ENCODE results near the gene HAUS3. TPM values are rescaled to one million over a fixed set of nuclear protein-coding genes. Genes with fewer than 3 reads are reported as not detected.

The HAUS3 gene
- total and polyA plus RNA-seq, 2 experiments from 2014 or later: 7.1 to 9.8 TPM

DNA sequence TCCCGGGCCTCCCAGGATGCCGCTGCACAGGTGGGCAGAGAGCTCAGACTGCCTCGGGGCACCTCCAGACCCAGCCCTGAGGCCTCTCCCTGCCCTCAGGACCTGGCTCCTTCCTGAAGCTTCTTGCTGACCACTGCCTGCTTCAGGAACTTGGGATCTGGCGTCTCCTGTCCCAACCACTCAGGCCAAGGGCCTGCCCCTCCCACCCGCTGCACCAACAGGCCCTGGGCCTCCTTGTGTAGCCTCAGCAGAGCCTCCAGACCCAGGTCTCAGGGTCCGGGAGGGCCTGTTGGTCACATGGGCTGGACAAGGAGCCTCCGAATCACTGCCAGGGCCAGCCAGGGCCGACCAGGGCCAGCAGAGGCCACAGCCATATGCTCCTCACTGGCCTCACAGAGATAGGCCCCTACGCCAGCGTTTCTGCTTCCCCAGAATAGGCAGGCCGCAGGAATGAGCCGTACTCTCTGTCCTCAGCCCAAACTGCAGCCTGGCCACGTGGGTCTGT is 17.2 kb upstream of the HAUS3 start:
- no peak overlapping the region for H3K4me3 ChIP-seq
- H4K20me1 ChIP-seq (ENCODE audit: insufficient read depth, poor library complexity, severe bottlenecking): peaks cover 72% of the 10 kb centered on the region
- TF ChIP-seq, protein P1, sequence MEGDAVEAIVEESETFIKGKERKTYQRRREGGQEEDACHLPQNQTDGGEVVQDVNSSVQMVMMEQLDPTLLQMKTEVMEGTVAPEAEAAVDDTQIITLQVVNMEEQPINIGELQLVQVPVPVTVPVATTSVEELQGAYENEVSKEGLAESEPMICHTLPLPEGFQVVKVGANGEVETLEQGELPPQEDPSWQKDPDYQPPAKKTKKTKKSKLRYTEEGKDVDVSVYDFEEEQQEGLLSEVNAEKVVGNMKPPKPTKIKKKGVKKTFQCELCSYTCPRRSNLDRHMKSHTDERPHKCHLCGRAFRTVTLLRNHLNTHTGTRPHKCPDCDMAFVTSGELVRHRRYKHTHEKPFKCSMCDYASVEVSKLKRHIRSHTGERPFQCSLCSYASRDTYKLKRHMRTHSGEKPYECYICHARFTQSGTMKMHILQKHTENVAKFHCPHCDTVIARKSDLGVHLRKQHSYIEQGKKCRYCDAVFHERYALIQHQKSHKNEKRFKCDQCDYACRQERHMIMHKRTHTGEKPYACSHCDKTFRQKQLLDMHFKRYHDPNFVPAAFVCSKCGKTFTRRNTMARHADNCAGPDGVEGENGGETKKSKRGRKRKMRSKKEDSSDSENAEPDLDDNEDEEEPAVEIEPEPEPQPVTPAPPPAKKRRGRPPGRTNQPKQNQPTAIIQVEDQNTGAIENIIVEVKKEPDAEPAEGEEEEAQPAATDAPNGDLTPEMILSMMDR (IDR thresholded peaks at IDR 0.05; ENCODE audit: poor library complexity): no peak
- TF ChIP-seq EZH2phosphoT487 (IDR thresholded peaks at IDR 0.05; ENCODE audit: low read depth, severe bottlenecking, unreplicated experiment) (no peak), EZH2 (IDR thresholded peaks at IDR 0.05; ENCODE audit: borderline replicate concordance) (no peak)
- H3K9me2 ChIP-seq (replicated peaks; ENCODE audit: insufficient read depth): no peaks in the 10 kb centered on the region
- H2AFZ ChIP-seq: no peak overlapping the region
- peaks cover 58% of the 10 kb centered on the region for H3K79me2 ChIP-seq
- H3K27me3 ChIP-seq: no peaks in the 10 kb centered on the region
- no peaks in the 10 kb centered on the region for H3K36me3 ChIP-seq (replicated peaks; ENCODE audit: insufficient read depth, low read depth)
- no peak for DNase-seq (ENCODE audit: low spot score)
- H3K4me1 ChIP-seq (ENCODE audit: insufficient read depth): peaks cover 19% of the 10 kb centered on the region
- no peak overlapping the region for H3K27ac ChIP-seq
- 87% methylated on average over 13 of the region's 13 CpGs for WGBS (ENCODE audit: low lambda C conversion rate, missing lambda C conversion rate)
- H3K4me2 ChIP-seq: peak overlapping the region; percentile 97
- no peaks in the 10 kb centered on the region for H3K9me3 ChIP-seq (ENCODE audit: low read depth)

DNA sequence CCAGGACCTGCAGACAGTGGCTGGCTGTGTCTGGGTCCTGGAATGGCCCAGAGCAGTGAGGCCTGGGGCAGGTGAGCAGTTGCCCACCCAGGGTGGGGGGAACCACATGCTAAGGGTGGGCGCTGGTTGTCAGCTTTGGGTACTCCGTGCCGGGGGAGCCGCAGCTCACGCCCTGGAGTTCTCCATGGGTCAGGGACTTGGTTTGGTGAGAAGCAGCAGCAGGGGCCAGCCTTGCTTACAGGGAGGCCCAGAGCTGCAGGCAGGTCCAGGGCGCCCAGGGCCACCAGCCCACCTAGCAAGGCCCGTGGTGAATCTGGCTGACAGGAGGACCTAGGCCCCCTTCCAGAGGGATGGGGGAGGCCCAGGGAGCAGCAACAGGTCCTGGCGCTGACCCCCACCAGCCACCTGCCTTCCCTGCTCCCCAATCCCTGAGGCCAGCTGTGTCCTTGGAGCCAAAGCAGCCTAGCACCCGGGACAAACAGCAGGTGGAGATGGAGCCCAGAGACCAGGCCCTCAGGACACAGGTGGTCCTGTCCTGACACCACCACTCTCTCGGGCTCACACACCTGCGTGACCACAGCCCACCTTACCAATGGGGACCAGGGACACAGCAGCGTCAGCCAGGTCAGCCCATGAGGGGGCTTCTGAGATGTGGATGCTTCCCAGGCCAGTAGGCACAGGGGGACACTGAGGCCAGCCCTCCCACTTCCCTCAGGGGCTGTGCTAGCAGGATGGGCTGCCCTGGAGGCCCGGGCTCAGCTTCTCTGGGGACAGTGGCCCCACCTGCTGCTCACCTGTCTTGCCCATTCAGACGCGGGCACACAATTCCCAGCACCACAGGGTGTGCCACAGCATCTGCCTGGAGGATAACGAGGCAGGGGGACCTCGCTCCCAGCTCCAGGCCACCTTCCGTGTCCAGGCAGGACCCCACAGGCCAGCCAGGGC is 16.4 kb upstream of the HAUS3 start:
- Histone ChIP-seq H3K27me3 (no peaks in the 10 kb centered on the region), H2AFZ (no peak overlapping the region), H3K79me2 (peaks cover 61% of the 10 kb centered on the region), H3K9me3 (ENCODE audit: low read depth) (no peaks in the 10 kb centered on the region), H3K9me2 (replicated peaks; ENCODE audit: insufficient read depth) (no peaks in the 10 kb centered on the region), H3K4me3 (no peak overlapping the region), H3K27ac (no peak overlapping the region), H3K4me1 (ENCODE audit: insufficient read depth) (peaks cover 19% of the 10 kb centered on the region), H3K36me3 (replicated peaks; ENCODE audit: insufficient read depth, low read depth) (no peaks in the 10 kb centered on the region), H4K20me1 (ENCODE audit: insufficient read depth, poor library complexity, severe bottlenecking) (peaks cover 79% of the 10 kb centered on the region), H3K4me2 (peak overlapping the region; percentile 97)
- no peak for TF ChIP-seq EZH2phosphoT487 (IDR thresholded peaks at IDR 0.05; ENCODE audit: low read depth, severe bottlenecking, unreplicated experiment)
- TF ChIP-seq EZH2 (IDR thresholded peaks at IDR 0.05; ENCODE audit: borderline replicate concordance): no peak
- TF ChIP-seq, protein P1 (IDR thresholded peaks at IDR 0.05; ENCODE audit: poor library complexity): no peak
- WGBS (ENCODE audit: low lambda C conversion rate, missing lambda C conversion rate): 91% methylated on average over 16 of the region's 18 CpGs
- no peak for DNase-seq (ENCODE audit: low spot score)

DNA sequence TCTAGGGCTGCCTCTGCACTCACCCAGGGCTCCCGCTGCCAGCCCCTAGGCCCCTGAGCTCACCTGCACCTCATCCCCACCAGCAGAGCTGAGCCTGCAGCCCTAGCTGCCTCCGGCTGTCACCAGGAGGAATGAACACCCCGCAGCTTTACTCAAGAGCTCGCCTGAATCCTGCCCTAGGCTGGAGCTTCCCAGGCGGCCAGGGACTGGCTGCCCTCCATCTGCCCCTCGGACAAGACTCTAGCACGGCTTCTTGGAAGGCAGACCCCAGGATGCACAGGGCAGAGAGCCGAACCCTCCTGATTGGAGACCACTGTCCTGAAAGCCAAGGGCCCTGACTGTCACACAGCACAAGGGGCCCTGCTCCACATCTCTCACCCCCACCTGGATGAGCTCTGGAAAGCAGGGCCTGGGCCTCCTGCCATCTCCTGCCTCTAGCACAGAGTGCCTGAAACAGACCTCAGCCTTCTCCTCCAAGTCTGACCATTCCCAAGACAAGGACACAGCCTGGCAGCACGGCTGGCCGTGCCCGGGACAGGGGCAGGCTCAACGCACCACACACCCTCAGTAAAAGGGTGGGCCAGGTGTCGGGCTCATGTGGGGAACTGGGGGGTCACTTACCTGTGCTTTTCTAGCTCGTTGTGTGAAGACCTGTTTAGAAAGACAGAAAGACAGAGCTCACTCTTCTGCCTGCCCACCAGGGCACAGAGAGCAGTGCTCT is 15.6 kb upstream of the HAUS3 start:
- H3K79me2 ChIP-seq: peaks cover 61% of the 10 kb centered on the region
- H3K4me2 ChIP-seq: no peak overlapping the region
- no peaks in the 10 kb centered on the region for H3K36me3 ChIP-seq (replicated peaks; ENCODE audit: insufficient read depth, low read depth)
- no peak for DNase-seq (ENCODE audit: low spot score)
- H3K9me2 ChIP-seq (replicated peaks; ENCODE audit: insufficient read depth): no peaks in the 10 kb centered on the region
- H3K27ac ChIP-seq: no peak overlapping the region
- H3K9me3 ChIP-seq (ENCODE audit: low read depth): no peaks in the 10 kb centered on the region
- H3K4me1 ChIP-seq (ENCODE audit: insufficient read depth): peaks cover 19% of the 10 kb centered on the region
- H3K27me3 ChIP-seq: no peaks in the 10 kb centered on the region
- H3K4me3 ChIP-seq: no peak overlapping the region
- H4K20me1 ChIP-seq (ENCODE audit: insufficient read depth, poor library complexity, severe bottlenecking): peaks cover 87% of the 10 kb centered on the region
- no peak overlapping the region for H2AFZ ChIP-seq
- 92% methylated on average over 14 of the region's 14 CpGs for WGBS (ENCODE audit: low lambda C conversion rate, missing lambda C conversion rate)
- TF ChIP-seq, protein P1 (IDR thresholded peaks at IDR 0.05; ENCODE audit: poor library complexity): no peak
- no peak for TF ChIP-seq EZH2phosphoT487 (IDR thresholded peaks at IDR 0.05; ENCODE audit: low read depth, severe bottlenecking, unreplicated experiment)
- TF ChIP-seq EZH2 (IDR thresholded peaks at IDR 0.05; ENCODE audit: borderline replicate concordance): no peak

All from hepatocyte (in vitro differentiated cells).